Activated CD8-positive, alpha-beta memory T cell treated with anti-CD3 and anti-CD28 coated beads, Interleukin-2, amount 50 U/mL, for 4 hours (primary cell): ENCODE data around the gene RAMP2.
A peak's percentile ranks its signal among the peaks of the same experiment; 100 is the strongest.
"Not testable (repeated sequence)": the region's sequence is repeated elsewhere in the genome, so short reads cannot be mapped to it uniquely, and the experiment has no call there.

ENCODE experiments used
- DNase-seq: peaks from one replicate; pipeline ENCODE4 v3.0.0-alpha.2; 2020

Gene RAMP2, protein sequence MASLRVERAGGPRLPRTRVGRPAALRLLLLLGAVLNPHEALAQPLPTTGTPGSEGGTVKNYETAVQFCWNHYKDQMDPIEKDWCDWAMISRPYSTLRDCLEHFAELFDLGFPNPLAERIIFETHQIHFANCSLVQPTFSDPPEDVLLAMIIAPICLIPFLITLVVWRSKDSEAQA

DNA sequence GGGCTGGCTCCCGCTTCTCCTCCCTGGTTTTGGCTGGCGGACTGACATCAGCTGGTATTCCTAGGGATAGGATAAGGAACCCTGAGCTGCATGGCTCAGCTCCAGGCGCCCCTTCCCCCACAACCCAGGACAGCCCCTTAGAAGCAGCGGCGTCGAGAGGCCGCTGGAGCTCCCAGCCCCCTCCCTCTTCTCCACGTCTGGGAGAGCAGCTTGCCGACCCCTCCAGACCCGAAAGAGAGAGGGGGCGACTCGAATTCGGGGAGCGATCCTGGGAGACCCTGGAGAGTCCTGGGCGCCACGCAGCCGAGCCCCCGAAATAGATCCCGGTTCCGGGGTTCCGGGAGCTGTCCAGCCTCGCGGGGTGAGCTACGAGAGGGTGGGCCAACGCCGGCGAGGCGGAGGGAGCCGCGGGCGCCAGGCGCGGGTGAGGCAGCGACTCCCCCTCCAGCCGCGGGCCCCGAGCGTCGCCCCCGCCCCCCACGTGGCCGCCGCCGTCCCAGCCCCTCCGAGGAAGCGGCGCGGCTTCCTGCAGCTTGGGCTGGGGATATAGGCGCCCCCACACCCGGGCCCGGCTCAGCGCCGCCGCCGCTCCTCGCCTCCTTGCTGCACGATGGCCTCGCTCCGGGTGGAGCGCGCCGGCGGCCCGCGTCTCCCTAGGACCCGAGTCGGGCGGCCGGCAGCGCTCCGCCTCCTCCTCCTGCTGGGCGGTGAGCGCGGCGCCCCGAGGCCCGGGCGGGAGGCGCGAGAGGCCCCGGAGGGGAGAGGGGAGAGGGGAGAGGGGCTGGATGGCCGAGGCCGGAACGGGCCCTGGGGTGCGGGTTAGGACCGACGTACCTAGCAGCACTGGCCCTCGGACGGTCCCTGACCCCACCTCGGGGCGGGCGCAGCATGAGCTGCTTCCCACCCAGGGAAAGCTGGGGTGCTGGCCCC, at the start of gene RAMP2:
Gene RAMP2 (plus strand): TSS at position 576 of the 930 bp plus-strand sequence. CDS start 35 bp downstream, at position 611.
- DNase-seq = no peak

DNA sequence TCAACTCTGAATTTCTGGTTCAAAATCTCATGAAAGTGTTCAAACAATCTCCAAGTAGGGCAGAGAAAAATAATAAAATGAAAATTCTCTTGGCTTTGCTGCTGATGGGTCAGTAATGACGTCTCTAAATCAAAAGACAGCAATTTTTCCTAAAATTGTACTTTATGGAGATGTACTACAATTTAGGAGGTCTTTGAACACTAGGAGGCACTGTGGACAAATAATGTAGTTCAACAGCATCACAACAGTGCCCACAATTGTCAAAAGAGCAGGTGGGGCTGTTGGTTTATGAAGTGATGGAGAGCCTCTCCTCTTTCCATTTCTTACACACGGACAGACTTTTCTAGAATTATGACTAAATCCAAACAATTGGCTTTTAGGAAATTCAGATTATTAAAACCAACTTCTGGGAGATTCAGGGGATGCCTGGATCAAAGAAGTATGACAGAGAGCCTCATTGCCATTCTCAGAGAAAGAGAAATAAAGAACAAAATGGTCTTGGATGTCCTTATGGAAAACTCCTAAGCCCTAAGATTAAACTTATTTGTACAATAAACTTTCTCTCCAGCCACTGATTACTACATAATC, 39.9 kb upstream of the RAMP2 start:
- no peak for DNase-seq

DNA sequence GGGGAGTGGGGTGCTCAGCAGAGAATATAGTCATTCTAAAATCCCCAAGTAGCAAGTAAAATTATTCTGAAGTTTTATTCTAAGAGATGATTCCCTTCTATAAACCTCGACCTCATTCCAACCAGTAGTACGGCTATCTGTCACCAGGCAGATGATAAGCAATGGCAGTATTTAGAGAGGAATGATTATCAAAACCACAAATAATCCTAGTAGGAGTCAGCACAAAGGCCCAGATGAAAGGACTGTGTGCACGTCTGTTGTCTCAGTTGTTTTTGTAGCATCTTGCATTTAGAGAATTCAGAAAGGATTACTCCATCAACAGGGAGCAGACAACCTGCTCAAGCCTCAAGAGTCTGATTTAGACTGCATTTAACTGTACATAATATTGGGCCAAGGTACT, 37.4 kb upstream of the RAMP2 start:
- no peak for DNase-seq

DNA sequence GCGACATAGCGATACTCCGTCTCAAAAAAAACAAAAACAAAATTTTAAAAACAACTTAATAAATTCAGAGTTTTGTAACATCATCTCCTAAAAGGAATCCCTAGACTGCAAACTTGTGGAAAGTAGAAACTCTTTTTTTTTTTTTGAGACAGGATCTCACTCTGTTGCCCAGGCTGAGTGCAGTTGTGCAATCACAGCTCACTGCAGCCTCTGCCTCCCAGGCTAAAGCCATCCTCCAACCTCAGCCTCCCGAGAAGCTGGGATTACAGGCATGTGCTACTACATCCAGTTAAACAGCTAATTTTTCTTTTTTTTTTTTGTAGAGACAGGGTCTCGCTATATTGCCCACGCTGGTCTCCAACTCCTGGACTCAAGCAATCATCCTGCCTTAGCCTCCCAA, 35.9 kb upstream of the RAMP2 start:
- DNase-seq = no peak

DNA sequence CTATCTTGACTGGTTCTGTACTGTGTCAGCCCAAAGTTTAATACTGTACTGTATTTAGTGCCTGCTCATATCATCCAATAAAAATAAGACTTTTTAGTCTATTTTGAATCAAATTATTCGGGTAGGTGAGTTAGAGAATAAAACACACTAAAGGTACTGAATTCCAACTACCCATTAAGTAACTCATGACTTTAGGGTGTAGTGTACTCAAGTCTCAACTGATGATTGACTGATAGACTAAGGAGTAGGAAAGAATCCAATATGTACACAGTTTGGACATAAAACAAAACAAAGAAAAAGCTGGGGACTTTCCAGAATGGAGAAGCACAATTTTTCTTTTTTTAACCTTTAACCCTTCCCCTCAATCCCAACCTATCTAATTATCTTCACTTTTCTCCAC, 20.3 kb upstream of the RAMP2 start:
- DNase-seq = no peak

DNA sequence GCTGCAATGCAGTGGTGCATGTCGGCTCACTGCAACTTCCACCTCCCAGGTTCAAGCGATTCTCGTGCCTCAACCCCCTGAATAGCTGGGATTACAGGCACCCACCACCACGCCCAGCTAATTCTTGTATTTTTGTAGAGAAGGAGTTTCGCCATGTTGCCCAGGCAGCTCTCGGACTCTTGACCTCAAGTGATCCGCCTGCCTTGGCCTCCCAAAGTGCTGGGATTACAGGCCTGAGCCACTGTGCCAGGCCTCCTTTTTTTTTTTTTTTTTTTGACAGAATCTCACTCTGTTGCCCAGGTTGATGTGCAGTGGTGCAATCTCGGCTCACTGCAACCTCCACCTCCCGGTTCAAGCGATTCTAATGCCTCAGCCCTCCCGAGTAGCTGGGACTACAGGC, 18.1 kb upstream of the RAMP2 start:
- DNase-seq = not testable (repeated sequence)

DNA sequence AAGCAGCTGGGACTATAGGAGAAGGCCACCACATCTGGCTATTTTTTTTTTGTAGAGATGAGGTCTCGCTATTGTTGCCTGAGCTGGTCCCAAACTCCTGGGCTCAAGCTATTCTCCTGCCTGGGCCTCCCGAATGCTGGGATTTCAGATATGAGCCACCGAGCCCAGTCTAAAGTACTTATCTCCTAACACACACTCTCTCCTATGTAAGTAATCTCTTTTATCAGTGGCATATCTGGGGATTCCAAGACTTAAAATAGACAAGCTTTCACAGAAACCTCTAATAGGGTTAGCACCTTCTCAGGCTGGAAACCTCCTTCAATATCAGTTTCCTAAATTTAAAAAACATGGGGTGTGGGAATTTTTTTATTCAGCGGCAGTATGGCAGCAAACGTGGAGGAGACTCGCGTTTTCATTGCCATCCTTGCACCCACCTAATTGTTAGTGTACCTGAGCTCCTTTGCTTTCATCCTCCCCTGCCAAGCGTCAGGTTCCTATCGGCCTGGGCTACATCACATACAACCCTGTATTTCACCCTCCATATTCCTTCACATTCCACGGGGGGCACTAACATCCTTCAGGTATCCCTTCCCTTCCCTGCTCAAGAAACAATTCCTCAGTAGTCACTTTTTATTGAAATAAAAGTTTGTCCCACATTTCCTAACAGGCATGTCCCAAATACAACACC, 17.3 kb upstream of the RAMP2 start:
- DNase-seq = no peak

DNA sequence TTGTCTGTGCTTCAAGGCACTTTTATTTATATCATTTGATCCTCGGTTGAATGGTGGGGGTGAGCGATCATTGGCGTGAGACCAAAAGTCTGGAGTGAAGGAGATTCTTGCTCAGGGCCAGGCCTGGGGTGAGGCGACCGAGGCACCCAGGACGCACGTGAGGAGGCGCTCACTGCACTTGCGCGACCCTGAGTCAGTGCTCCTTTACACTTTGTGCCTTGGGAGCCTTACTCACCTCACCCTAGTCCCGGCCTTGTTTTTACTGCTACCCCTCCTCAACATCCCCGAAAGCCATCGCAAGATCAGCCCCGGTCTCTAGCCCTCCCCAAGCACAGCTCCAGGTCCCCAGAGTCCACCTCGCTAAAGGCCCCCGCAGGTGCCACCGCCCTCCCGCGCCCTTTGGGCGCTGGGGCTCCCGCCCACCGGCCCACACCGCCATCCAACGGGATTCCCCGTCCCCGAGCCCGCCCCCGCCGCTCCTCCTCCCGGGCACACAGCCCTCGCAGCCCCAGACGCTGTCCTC, 16.7 kb upstream of the RAMP2 start:
- peak; percentile 72 for DNase-seq

DNA sequence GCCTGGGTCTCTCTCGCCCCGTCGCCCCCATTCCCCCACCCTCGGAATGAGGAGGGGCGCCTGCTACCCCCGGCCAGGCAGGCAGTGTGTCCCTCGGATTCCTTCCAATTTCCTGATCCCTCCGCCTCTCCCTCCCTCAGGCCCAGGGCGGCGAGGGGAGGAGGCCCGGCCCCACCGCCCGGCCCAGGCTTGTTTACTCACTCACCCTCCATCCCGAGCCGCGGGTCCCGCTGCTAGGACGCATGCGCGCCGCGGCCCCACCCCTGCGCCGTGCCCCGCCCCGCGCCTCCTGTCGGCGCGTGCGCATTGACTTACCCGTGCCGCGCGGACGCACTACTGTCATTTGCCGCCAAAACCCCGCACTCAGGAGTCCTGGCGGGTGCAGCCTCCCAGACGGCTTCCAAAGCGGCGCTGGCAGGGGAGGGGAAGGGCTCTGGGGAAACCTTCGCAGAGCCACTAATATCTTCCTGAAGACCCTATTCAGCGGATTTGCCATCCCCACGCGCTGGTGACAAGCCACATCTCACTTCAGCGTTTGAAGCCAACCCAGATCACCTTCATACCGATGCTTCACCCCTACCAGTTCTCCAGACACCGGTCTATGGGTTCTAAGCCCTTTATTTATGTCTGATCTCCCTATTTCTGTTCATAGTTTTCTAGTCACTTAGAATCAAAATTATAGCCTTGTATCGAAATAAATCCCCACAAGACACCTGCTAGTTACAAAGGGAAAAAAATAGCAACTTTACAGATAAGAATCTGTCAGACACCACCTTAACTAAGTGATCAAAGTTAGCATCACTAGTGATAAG, 16.0 kb upstream of the RAMP2 start, which contains the start of gene EZH1:
Gene EZH1 (minus strand): TSS at position 235 of the 812 bp plus-strand sequence. CDS start 16,099 bp downstream, outside the sequence.
- peak; percentile 90 for DNase-seq

DNA sequence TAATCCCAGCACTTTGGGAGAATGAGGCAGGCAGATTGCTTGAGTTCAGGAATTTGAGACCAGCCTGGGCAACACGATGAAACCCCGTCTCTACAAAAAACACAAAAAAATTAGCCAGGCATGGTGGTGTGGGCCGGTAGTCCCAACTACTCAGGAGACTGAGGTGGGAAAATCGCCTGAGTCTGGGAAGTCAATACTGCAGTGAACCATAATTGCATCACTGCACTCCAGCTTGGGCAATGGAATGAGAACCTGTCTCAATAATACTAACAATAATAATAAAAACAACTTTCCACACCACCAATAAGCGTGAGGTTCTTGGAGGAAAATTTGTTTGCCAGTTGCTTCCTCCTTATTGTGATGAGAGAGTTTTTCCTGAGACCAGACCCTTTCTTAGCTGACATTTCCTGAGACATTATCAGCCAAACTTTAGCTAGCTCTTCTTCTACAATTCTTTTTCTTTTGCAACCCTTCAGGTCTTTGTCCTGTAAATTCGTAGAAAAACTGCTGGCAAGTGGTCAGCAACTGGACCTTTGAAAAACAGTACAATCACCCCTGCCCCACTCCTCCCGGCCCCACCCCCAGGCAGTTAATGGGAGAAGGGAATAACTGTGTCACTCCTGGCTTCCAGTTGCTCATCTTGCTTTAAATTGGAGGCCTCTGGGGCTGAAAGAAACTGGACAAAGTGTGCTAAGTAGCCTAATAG, 12.7 kb upstream of the RAMP2 start:
- no peak for DNase-seq

DNA sequence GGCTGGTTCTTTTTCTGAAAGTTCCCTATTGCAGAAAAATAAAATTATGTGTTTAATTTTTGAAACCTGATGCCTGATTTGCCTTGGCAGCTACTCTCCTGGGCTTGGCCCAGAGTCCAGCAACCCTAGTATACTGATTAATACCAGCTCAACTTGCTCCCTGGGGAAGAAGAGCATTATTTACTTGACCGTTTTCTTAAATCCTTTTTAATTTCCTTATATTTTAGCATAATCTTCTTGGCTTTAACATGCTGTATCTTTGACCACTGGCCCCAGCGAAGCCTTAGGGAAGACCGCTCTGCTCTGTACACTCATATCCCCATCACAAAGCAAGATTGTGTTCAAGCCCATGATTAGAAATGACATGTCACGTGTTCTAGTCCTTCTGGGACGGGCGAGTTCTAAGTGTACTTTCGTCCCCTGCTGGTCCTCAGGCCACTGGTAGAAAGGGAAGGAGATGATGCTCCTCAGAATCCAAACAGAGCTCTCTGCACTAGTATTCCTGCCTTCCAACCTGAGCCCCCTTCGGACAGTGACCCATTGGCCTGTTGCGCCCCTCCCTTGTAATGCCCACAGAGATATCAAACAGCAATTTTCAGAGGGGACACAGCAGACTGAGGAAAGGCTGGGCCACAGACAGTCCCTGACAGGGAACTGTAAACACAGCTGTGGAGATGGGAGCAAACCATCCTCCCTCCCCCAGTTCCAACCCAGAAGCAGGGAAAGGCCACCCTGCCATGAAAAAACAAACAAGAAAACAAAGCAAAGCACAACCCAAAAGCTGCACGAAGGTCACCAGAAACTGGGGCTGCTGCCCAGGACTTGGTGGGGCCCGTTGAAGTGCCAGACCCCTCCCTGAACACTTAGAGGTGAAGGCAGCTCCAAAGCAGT, 11.9 kb upstream of the RAMP2 start:
- no peak for DNase-seq

DNA sequence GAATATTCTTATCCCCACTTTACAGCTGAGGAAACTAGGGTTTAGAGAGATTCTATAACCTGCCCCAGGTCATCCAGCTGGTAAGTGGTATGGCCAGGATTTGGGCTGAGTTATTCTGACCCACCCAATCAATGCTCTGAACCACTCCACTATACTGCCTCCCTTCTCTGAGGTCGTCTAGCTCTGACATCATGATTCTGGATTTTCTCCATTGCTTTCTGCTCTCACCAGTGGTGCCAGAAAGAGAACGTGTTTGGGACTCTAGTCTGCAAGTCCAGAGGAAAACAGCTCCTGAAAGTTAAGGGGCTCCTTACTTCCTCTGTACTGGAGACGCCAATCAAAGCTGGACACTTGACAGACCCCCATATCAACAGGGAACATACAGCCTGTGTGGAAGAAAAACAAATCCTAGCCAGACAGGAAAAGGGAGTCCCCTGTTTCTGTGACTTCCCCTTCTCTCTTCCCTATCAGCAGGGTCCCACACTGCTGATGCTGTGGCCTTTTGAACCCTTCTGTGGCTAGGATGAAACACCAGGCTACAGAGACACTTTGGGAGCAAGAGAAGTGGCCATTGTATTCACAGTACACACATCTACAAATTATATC, 10.2 kb upstream of the RAMP2 start:
- no peak for DNase-seq

DNA sequence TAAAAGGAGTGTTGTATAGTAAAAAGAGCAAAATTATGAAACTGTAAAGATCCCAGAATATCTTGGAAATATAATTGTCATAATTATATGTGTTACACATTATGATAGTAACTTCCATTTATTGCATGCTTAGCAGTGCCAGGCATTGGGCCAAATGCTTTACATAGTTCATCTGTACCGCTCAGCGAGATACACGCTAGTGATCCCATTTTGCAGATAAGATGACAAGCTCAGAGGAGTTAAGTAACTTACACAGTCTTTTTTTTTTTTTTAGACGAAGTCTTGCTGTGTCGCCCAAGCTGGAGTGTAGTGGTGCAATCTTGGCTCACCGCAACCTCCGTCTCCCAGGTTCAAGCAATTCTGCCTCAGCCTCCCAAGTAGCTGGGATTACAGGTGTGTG, 9.4 kb upstream of the RAMP2 start:
- DNase-seq = no peak

DNA sequence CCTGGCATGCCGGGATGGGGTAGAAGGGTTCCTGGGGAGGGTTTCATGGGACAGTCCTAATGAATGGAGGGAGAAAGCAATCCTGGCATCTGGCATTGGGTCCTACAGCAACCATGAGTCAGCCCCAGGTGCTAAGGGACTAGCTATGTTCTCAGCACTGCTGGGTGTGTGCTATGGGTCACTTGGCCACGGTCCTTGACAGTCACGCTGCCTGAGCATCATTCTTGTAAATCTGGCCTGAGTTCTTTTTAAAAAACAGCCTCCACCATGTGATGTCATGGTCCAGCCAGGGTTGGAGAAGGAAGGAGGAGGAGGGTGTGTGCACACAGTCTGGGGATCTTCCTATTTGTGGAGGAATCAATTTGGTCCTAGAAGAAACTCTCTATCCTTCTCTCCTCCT, 6.2 kb upstream of the RAMP2 start:
- no peak for DNase-seq

DNA sequence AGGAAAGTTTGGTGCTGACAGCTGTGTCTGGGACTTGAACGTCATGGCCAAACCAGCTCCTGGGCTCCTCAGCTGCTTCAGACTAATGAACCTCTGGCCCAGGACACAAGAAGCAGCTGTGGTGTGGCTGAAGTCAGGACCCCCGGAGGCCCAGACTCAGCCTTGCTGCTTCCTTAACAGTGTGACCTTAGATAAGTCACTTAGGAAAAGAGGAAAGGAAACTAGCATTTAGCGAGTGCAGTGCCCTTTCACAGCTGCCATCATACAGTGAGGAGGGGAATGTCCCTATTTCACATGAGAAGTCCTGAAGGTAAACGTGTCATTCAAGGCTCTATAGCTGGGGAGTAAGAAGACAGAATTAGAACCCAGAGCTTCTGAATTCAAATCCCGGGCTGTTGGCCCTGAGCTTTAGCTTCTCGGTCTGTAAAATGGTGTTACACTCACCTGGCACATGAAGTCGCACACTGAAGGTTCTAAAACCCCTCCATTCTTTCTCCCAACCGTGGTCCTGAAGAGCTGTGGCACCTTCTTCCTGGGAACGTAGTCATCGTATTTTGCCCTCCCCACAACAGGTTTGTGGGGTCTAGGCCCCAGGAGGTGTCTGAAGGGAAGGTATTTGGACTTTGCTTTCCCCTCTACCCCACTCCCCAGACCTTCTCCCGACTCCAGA, 910 bp upstream of the RAMP2 start:
- no peak for DNase-seq

DNA sequence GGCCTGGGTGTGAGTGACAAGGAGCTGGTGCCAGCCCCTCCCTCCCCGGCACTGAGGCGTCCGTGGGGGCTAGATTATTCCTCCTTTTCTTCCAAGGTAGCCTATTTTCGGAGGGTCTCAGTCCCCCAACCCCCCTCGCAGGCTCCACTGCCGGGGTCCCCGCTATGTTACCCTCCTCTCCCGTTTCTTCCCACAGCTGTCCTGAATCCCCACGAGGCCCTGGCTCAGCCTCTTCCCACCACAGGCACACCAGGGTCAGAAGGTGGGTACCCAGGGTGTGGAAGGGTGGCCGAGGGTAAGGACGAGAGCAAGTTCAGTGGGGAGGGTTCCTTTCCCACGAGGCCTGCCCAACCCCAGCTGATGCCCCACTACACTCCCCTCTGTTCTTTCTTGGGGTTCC, 611 bp downstream of the RAMP2 start:
- no peak for DNase-seq

DNA sequence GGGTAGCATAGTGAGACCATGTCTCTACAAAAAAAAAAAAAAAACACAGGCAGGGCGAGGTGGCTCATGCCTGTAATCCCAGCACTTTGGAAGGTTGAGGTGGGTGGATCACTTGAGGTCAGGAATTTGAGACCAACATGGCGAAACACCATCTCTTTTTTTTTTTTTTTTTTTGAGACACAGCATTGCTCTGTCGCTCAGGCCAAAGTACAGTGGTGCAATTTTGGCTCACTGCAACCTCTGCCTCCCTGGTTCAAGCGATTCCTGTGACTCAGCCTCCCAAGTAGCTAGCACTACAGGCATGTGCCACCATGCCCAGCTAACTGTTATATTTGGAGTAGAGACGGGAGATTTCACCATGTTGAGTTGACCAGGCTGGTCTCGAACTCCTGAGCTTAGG, 5.1 kb downstream of the RAMP2 start:
- DNase-seq = no peak

DNA sequence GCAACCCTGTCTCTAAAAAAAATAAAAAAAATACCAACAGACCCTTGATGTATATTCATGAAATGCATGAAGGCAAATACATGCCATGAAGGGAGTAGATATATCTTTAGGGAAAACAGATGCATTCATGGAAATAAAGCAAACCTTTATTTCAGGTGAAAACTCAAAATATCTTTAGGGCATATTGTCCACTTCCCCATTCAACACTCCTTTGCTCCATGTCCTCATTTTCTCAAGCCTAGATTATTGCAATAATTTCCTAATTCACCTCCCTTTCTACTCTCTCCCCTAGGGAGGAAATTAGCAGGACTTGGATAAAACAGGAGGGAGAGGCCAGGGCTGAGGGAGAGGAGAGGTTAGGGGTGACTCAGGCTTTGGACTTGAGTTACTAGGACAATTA, 6.5 kb downstream of the RAMP2 start:
- DNase-seq = no peak

DNA sequence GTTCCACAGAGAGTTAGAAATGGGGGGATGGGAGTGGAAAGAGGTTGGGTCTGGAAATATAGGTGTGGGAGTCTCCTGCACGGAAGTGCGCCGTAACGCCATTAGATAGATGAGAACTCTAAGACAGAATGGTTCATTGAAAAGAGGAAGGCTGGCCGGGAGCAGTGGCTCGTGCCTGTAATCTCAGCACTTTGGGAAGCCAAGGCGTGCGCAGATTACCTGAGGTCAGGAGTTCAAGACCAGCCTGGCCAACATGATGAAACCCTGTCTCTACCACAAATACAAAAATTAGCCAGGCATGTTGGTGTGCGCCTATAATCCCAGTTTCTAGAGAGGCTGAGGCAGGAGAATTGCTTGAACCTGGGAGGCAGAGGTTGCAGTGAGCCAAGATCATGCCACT, 7.0 kb downstream of the RAMP2 start:
- not testable (repeated sequence) for DNase-seq
